Activated T-cell treated with anti-CD3 and anti-CD28 coated beads, Interleukin-2, amount 50 U/mL, for 48 hours (primary cell): ENCODE results near the gene CES3.
"Not testable (repeated sequence)": the region's sequence is repeated elsewhere in the genome, so short reads cannot be mapped to it uniquely, and the experiment has no call there.

Experiments used
- DNase-seq, 2 experiments: peaks; one replicate each; pipeline ENCODE4 v3.0.0-alpha.2; 2020

The CES3 gene

GRCh38 chr16:66973716-66974115 is 12.7 kb downstream of the CES3 start:
- no peak for DNase-seq

DNA sequence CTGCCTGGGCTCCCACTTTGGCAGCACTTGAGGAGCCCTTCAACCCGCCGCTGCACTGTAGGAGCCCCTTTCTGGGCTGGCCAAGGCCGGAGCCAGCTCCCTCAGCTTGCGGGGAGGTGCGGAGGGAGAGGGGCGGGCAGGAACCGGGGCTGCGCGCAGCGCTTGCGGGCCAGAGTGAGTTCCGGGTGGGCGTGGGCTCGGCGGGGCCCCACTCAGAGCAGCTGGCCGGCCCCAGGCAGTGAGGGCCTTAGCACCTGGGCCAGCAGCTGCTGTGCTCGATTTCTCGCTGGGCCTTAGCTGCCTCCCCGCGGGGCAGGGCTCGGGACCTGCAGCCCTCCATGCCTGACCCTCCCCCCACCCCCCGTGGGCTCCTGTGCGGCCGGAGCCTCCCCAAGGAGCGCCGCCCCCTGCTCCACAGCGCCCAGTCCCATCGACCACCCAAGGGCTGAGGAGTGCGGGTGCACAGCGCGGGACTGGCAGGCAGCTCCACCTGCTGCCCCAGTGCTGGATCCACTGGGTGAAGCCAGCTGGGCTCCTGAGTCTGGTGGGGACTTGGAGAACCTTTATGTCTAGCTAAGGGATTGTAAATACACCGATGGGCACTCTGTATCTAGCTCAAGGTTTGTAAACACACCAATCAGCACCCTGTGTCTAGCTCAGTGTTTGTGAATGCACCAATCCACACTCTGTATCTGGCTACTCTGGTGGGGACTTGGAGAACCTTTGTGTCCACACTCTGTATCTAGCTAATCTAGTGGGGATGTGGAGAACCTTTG is 13.3 kb downstream of the CES3 start:
- not testable (repeated sequence) for DNase-seq

GRCh38 chr16:66974932-66975246 is 13.8 kb downstream of the CES3 start:
- peak; percentile 77 to 79 for DNase-seq

GRCh38 chr16:66975302-66975893 is 14.3 kb downstream of the CES3 start:
- DNase-seq, result no peak

DNA sequence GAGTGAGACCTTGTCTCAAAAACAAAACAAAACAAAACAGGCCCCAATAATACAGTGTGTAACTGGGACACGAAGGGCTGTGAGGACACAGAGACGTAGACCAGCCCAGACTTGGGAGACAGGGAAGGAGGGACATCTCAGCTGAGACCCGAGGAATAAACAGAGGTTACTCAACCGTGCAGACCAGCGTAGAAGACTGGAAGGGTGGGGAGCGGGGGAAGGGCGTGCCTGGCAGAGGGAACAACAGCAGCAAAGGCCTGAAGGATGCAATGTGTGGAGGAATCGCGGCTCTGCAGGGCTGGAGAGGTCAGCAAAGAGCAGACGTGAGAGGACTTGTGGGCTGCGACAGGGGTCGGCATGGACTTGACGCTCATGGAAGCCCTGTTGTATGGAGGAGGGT is 15.7 kb downstream of the CES3 start:
- no peak for DNase-seq

- peak; percentile 95 for DNase-seq
These were observed 16.5 kb downstream of the CES3 start for GRCh38 chr16:66977341-66978113.

DNA sequence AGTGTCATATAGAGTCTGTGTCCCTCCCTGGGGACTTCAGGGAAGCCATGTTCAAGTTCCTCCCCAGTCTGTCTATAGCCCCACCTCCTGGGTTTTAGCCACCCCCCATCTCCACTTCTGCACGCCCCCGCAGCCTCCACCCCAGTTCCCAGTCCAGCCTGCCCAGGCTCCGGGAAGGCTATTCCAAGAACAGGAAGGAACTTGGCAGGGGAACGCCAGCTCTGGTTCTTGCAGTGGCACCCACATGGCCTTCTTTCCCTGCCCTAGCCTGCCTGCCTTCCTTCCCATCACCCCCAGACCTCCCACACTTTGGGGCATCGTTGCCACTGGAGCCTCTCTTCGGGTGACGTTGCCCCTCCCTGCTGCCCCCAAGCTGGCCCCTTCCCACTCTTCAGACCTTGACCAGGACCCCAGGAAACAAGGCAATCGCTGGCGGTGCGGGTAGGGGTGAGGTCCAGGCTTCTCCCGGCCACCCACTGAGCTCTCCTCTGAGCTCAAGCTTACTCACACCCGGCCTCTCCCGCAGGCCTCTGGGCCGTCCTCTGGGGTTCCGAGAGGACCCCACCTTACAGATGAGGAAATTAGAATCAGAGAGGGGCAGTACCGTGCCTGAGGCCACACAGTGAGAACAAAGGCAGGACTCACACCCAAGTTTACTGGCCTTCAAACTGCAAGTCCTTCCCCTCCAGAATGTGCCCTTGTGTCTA is 18.1 kb downstream of the CES3 start:
- no peak for DNase-seq

DNA sequence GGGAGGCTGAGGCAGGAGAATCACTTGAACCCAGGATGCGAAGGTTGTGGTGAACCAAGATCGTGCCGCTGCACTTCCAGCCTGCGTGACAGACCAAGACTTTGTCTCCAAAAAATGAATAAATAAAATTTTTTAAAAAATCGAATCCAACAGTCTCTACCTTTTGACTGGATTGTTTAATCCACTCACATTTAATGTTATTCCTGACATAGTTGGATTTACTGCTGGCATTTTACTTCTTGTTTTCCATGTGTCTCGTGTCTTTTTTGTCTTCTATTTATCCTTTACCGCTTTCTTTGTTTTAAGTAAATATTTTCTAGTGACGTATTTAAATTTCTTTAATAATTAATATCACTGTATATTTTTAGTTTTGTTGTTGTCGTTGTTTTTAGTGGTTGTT is 22.0 kb downstream of the CES3 start:
- no peak for DNase-seq

GRCh38 chr16:66984892-66985311 is 23.8 kb downstream of the CES3 start:
- peak; percentile 86 to 88 for DNase-seq

DNA sequence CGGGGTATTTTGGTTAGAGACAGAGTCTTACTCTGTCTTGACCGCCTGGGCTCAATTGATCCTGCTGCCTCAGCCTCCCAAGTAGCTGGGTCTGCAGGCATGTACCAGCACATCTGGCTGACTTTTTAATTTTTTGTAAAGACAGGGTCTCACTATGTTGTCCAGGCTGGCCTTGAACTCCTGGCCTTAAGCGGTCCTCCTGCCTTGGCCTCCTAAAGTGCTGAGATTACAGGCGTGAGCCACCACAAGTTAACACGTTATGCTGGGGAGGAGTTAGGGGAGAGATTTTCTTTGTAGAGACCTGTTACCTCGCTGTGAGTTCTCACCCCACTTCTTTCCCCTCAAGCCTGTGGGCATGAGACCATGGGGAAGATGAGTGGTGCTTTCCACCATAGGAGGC is 25.5 kb downstream of the CES3 start:
- peak in 1 of 2 experiments; percentile 31 for DNase-seq

- peak in 1 of 2 experiments; percentile 50 for DNase-seq
These were observed 27.2 kb downstream of the CES3 start, which contains the start of gene CES4A for GRCh38 chr16:66988197-66988788. Gene CES4A, plus strand, starts transcription at chr16:66988589. Its CDS starts 184 bp downstream, at chr16:66988773.

GRCh38 chr16:66991545-66992077 is 30.5 kb downstream of the CES3 start:
- DNase-seq, result no peak

DNA sequence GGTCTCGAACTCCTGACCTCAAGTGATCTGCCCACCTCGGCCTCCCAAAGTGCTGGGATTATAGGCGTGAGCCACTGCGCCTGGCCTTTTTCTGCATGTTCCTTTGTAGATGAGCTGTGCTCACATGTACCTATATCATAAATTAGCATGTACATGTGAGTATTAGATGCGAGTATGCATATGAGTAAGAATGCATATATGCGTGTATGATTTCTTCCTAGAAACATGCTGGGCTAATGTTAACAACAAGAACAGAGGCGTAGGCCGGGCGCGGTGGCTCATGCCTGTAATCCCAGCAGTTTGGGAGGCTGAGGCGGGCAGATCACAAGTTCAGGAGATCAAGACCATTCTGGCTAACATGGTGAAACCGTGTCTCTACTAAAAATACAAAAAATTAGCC is 32.5 kb downstream of the CES3 start:
- not testable (repeated sequence) for DNase-seq

GRCh38 chr16:66996324-66996982 is 35.4 kb downstream of the CES3 start:
- no peak for DNase-seq

DNA sequence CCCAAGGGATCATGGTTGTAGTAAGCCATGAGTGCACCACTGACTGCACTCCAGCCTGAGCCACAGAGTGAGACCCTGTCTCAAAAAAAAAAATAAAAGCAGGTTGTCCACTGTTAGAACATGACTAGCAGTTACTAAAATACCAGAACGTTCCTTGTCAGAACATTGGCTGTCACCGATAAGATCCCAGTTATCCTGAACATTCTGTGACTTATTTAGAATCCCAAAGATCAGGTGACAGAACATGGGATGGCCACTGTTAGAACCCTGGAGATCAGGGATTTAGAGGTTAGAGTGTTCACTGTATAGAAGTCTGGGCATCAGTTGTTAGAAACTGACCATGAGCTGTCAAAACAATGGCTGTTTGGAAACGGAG is 35.9 kb downstream of the CES3 start:
- no peak for DNase-seq

- DNase-seq, result peak; percentile 70 to 75
These were observed 39.6 kb downstream of the CES3 start for GRCh38 chr16:67000384-67001351.

GRCh38 chr16:67001726-67002125 is 40.7 kb downstream of the CES3 start:
- DNase-seq, result no peak

GRCh38 chr16:67006930-67007658 is 46.0 kb downstream of the CES3 start:
- DNase-seq, result peak in 1 of 2 experiments; percentile 27

DNA sequence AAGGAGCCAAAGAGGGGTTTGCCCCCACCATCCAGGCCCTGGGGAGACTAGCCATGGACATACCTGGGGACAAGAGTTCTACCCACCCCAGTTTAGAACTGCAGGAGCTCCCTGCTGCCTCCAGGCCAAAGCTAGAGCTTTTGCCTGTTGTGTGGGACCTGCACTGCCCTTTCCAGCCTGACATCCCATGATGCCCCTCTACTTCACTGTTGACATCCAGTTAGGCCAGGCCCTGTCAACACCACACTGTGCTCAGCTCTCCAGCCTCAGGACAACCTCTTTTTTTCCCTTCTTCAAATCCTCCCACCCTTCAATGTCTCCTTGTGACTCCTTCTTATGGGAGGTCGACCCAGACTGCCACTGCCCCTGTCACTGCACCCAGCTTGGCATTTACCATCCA is 48.1 kb downstream of the CES3 start:
- DNase-seq, result no peak

- DNase-seq, result no peak
These were observed 50.2 kb downstream of the CES3 start for GRCh38 chr16:67011274-67011673.
